Right renal cortex interstitium (tissue), 3 donors: ENCODE data around the gene FILIP1L. TPM values are rescaled to one million over a fixed set of nuclear protein-coding genes. Genes with fewer than 3 reads are reported as not detected.
A peak's percentile ranks its signal among the peaks of the same experiment; 100 is the strongest.

ENCODE experiments used
- DNase-seq, 3 donors: peaks; one replicate each; pipeline ENCODE4 v3.0.0-alpha.2; 2013; ENCODE audit warnings: low read depth in 3 of 3, low spot score in 2 of 3
- polyA plus RNA-seq, 3 donors: library from polyadenylated mRNA; unstranded; fragments of 120-200 nt; gene quantifications; one replicate each; pipeline ENCODE4 v1.2.1, GENCODE V29; 2013; ENCODE audit not compliant: insufficient read length in 3 of 3

The FILIP1L gene
- polyA plus RNA-seq, 3 donors, result 20.4 to 22.5 (median 21.5) TPM

GRCh38 chr3:99833617-99834205, 280.6 kb downstream of the FILIP1L start:
- no peak for DNase-seq

GRCh38 chr3:99829844-99830243, 284.5 kb downstream of the FILIP1L start:
- no peak for DNase-seq

- DNase-seq, result no peak
These were observed 289.2 kb downstream of the FILIP1L start for GRCh38 chr3:99825004-99825640.

GRCh38 chr3:99823723-99824711, 290.3 kb downstream of the FILIP1L start:
- DNase-seq, result no peak

GRCh38 chr3:99818818-99819217, 295.5 kb downstream of the FILIP1L start:
- DNase-seq, result no peak

- DNase-seq, result peak; percentile 83 to 95 (median 86)
These were observed 296.7 kb downstream of the FILIP1L start, which contains the start of gene CMSS1 for GRCh38 chr3:99817437-99818240. Gene CMSS1, plus strand, starts transcription at chr3:99817862.

GRCh38 chr3:99817047-99817436, 297.3 kb downstream of the FILIP1L start:
- no peak for DNase-seq

- DNase-seq, result no peak
These were observed 303.9 kb downstream of the FILIP1L start for GRCh38 chr3:99810403-99810802.

GRCh38 chr3:99809565-99809964, 304.7 kb downstream of the FILIP1L start:
- no peak for DNase-seq

- DNase-seq, result no peak
These were observed 306.0 kb downstream of the FILIP1L start for GRCh38 chr3:99808163-99808794.

- DNase-seq, result no peak
These were observed 309.1 kb downstream of the FILIP1L start for GRCh38 chr3:99805160-99805559.

- no peak for DNase-seq
These were observed 311.0 kb downstream of the FILIP1L start for GRCh38 chr3:99803297-99803696.

- no peak for DNase-seq
These were observed 314.9 kb downstream of the FILIP1L start for GRCh38 chr3:99799422-99799821.

- DNase-seq, result no peak
These were observed 318.7 kb downstream of the FILIP1L start for GRCh38 chr3:99795573-99795972.

GRCh38 chr3:99794485-99794884, 319.8 kb downstream of the FILIP1L start:
- no peak for DNase-seq

- DNase-seq, result peak in 1 of 3 donors; percentile 13
These were observed 325.1 kb downstream of the FILIP1L start for GRCh38 chr3:99789011-99789721.
